Right lung (tissue), 5 donors: ENCODE results near the gene HYI. TPM values are rescaled to one million over a fixed set of nuclear protein-coding genes. Genes with fewer than 3 reads are reported as not detected.
"Not testable (repeated sequence)": the region's sequence is repeated elsewhere in the genome, so short reads cannot be mapped to it uniquely, and the experiment has no call there.

Experiments
- DNase-seq, 2 donors: peaks; one replicate each; pipeline ENCODE4 v3.0.0-alpha.2; 2013
- polyA plus RNA-seq, 5 donors: library from polyadenylated mRNA; unstranded; fragments of 120-200 nt; gene quantifications; one replicate each; pipeline versions ENCODE4 v1.2.1 to v1.2.3, GENCODE V29; 2013; ENCODE audit warnings: inconsistent platforms in 1 of 5, low replicate concordance in 1 of 5; ENCODE audit not compliant: insufficient read length in 5 of 5, insufficient read depth in 1 of 5

Gene HYI
- polyA plus RNA-seq, 5 donors: 43.8 to 55.9 (median 47.0) TPM

- DNase-seq: no peak
These were observed 19.5 kb downstream of the HYI start for GRCh38 chr1:43434256-43434655.

GRCh38 chr1:43432907-43433306, 20.8 kb downstream of the HYI start:
- no peak for DNase-seq

- no peak for DNase-seq
These were observed 21.4 kb downstream of the HYI start for GRCh38 chr1:43432171-43432860.

GRCh38 chr1:43431676-43432075, 22.1 kb downstream of the HYI start:
- no peak for DNase-seq

GRCh38 chr1:43430831-43431230, 22.9 kb downstream of the HYI start:
- no peak for DNase-seq

- DNase-seq: no peak
These were observed 25.8 kb downstream of the HYI start for GRCh38 chr1:43427941-43428340.

GRCh38 chr1:43427524-43427923, 26.2 kb downstream of the HYI start:
- no peak for DNase-seq

GRCh38 chr1:43426221-43426620, 27.5 kb downstream of the HYI start:
- DNase-seq: no peak

GRCh38 chr1:43425045-43425444, 28.7 kb downstream of the HYI start:
- no peak for DNase-seq

GRCh38 chr1:43423672-43424550, 29.8 kb downstream of the HYI start:
- DNase-seq: no peak

- no peak for DNase-seq
These were observed 30.6 kb downstream of the HYI start for GRCh38 chr1:43422995-43423671.

GRCh38 chr1:43421976-43422750, 31.6 kb downstream of the HYI start:
- no peak for DNase-seq

GRCh38 chr1:43421396-43421795, 32.3 kb downstream of the HYI start:
- DNase-seq: no peak

GRCh38 chr1:43420874-43421273, 32.9 kb downstream of the HYI start:
- no peak for DNase-seq

GRCh38 chr1:43419627-43420425, 33.9 kb downstream of the HYI start:
- no peak for DNase-seq

GRCh38 chr1:43418858-43419257, 34.9 kb downstream of the HYI start:
- no peak for DNase-seq

GRCh38 chr1:43415901-43416300, 37.8 kb downstream of the HYI start:
- no peak for DNase-seq

- no peak for DNase-seq
These were observed 39.0 kb downstream of the HYI start for GRCh38 chr1:43414634-43415223.

- DNase-seq: not testable (repeated sequence)
These were observed 40.3 kb downstream of the HYI start for GRCh38 chr1:43413426-43413825.

GRCh38 chr1:43410571-43410970, 43.2 kb downstream of the HYI start:
- DNase-seq: no peak

- no peak for DNase-seq
These were observed 47.9 kb downstream of the HYI start for GRCh38 chr1:43405876-43406234.
